Measurements from ENCODE around the gene SMIM9. TPM values are rescaled to one million over a fixed set of nuclear protein-coding genes. Genes with fewer than 3 reads are reported as not detected.

SMIM9 gene
- total RNA-seq, 4 donors from 2014 or later, result not detected

DNA sequence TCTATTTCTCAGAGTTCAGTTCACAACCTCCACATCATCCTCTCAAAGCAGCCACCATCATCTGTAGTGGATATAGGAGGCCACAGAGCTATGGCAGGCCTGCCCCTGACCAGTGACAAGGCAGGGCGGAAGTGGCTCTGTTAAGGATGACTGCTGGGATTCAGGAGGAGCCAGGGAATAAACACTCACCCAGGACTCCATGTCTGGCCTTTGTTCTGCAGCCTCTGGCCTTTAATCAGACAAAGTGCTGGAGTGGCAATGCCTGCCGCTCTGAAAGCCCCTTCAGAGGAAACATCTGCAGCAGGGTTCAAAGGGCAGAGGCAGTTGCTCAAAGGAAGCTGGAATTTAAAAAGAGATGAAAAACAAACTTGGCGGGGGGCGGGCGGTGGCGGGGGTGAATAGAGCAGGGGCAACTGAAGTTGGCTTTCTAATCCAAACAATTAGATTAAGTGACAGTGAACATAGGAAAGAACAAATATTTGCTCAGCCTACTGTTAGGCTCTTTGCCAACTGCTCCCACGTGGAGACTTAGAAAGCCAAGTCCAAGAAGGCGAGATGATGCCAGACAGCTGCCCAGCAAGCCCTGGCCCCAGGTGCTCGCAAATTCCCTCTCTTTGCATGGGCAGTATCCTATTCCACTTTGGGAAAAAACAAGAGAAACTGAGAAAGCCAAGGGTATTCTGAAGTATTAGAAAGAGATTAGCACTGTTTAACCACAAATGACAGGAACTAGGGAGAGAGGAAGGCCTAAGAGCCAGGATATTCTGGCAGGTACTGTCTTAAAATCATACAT lies 34.7 kb downstream of the SMIM9 start:
- TF ChIP-seq, protein P1, sequence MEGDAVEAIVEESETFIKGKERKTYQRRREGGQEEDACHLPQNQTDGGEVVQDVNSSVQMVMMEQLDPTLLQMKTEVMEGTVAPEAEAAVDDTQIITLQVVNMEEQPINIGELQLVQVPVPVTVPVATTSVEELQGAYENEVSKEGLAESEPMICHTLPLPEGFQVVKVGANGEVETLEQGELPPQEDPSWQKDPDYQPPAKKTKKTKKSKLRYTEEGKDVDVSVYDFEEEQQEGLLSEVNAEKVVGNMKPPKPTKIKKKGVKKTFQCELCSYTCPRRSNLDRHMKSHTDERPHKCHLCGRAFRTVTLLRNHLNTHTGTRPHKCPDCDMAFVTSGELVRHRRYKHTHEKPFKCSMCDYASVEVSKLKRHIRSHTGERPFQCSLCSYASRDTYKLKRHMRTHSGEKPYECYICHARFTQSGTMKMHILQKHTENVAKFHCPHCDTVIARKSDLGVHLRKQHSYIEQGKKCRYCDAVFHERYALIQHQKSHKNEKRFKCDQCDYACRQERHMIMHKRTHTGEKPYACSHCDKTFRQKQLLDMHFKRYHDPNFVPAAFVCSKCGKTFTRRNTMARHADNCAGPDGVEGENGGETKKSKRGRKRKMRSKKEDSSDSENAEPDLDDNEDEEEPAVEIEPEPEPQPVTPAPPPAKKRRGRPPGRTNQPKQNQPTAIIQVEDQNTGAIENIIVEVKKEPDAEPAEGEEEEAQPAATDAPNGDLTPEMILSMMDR (IDR thresholded peaks at IDR 0.05; ENCODE audit: low read depth), result no peak

DNA sequence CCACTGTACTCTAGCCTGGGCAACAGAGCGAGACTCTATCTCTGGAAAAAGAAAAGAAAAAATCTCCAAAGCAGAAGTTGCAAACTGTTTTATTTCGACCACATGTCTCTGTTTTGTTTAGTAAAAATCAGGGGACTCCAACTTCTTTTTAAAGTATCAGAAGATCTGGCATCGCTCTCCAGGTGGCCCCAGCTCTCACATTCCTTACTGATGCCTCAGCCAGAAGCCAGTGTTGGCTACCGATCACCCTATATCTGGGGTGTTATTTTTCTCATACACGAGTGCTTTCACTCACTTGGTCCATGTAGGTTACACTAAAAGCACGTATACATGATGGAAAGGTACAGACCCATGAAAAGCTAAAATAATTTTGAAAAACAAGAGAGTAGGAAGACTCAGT lies 37.5 kb downstream of the SMIM9 start:
- TF ChIP-seq, protein P1 (IDR thresholded peaks at IDR 0.05; ENCODE audit: low read depth), result no peak

DNA sequence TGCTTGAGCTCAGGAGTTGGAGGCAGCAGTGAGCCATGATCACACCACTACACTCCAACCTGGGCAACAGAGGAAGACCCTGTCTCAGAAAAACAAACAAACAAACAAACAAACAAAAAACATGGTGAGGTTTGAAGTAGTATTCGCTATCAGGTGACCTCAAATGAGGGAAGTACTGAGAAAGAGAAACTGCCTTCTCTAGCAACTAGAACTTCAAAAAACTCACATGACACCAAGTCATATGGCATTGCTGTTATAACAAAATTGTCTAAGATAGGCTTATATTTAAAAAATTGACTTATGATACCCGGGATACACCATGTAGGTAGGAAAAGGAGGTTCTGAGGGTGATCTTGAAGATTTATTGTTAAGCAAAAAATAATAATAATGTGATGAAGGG lies 39.4 kb downstream of the SMIM9 start:
- TF ChIP-seq, protein P1 (IDR thresholded peaks at IDR 0.05; ENCODE audit: low read depth), result no peak

DNA sequence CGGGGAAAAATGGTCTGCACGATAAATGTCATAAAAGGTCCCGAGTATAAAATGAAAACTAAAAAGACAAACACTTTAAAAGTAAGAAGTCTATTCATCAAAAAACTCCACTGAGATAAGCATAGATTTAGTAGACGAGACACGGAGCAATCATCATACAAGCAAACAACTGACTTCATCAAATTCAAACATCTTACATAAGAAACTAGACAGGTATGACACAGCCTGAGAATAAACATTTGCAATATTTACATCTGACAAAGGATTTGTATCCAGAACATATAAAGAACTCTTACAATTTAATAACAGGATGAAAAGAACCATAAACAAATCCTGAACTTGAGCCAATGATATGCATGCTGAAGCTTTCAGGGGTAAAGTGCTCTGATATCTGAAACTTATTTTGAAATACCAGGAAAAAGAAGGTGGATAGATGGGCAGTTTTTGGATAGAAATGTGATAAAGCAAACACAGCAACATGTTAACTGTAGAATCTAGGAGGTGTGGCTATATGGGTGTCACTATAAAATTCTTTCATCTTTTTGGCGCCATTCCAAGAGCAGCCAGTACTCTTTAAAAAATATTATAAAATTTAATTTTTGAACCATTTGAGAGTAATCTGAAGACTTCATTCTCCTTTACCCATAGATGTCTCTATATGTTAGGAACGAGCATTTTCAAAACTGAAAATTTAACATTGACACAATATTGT lies 41.2 kb downstream of the SMIM9 start:
- TF ChIP-seq, protein P1 (IDR thresholded peaks at IDR 0.05; ENCODE audit: low read depth), result no peak

DNA sequence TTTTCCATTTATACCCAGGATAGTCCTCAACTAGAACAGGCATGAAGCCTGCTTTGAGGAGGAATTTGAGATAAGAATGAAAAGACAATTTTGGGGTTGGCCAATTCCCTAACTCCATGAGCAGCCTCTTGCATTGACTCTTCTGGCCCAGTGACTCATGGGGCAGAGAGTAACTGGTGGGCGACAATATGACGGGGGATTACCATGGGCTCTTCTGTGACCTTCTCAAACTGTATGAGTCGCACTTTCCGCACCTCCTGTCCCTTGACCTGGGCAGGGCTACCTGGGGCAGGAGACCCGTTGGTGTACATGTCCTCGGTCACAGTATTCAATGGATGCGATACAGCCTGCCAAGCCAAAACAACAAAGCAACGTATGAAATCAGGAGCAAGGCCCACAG lies 42.5 kb downstream of the SMIM9 start:
- TF ChIP-seq, protein P1 (IDR thresholded peaks at IDR 0.05; ENCODE audit: low read depth), result no peak

DNA sequence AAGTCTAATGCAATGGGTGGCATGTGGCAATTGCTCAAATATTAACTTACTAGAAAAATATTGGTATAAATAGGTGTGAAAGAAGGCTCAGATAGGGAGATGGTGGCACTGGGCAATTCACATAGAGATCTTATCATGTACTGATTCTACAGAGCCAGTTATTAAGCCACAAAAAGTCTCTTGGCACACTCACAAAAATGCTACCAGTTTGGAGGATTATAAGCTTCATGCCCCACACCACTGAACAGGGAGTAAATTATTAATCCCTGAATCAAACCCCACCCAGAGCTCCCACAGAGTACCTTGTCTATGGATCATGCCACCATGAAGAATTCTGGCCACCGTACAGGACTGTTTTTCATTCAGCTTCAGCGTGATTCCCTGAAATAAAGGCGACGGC lies 43.0 kb downstream of the SMIM9 start:
- TF ChIP-seq, protein P1 (IDR thresholded peaks at IDR 0.05; ENCODE audit: low read depth), result no peak

DNA sequence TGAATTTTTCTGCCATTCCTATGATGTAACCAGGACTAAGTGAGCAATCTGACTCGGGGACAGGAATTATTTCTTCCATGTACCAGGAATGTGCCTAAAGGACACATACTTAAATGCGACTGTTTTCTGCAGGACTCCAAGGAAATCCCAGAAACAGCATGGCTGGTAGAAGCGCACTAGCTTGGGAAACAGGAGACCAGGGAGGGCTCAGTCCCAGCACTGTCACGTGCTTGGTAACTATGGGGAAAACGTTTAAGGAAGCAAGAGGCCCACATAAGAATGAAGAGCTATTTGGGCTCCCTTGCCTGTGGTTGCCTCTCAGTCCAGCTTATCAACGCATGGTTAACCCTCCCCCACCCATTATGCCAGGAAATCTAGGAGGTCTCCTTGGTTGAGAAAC lies 48.7 kb downstream of the SMIM9 start:
- TF ChIP-seq, protein P1 (IDR thresholded peaks at IDR 0.05; ENCODE audit: low read depth), result no peak
